NCI-H2107 treated with DMSO at 0.1 percent for 48 hours (cell line): ENCODE measurements around the gene KCNQ2.

Source experiments
- DNase-seq: peaks from one replicate; lab custom pipeline; 2025; ENCODE audit not compliant: unreplicated experiment; lab: John Stamatoyannopoulos, UW

The KCNQ2 gene

DNA sequence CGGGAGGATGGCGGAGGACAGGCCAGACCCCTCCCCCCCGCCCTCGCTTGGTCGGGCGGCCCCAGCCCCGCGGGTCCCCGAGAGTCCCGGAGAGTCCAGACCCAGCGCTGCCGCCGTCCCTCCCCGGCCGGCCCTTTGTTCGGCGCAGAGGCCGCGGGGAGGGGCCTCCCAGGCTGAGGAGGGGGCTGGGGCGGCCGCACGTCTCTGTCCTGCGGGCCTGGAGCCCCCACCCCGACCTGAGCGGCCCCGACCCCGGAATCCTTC lies 806 bp downstream of the KCNQ2 start:
- DNase-seq, result no peak

DNA sequence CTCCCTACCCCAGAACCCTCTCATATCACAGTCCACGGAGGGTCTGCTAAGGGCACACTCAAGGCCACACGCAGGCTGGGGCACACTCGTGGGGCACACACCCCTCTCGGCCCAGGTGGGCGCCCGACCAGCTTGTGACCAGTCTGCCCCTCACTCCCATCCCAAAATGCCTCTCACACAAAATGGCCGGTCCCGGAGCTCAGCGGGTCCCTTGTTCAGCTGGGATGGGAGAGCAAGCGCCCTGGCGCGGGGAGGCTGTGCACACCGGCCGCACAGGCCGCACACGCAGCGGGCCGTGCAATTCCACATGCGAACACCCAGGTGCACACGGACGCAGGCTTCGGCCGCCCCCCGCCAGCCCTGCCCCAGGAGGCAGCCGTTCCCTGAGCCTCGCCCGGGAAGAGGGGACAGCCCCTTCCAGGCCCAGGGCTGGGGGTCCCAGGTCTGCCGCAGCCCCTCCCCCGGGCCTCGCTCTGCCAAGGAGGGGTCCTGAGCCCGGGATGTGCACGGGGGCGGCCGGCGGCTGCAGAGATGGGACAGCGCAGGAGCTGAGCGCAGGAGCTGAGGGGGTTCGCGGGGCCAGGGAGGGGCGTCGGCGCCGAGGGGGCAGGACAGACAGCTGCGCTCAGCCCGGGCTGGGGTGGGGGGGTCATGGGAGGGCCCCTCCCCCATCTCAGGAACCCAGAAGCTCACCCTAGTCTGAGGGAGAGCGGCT lies 1.3 kb downstream of the KCNQ2 start:
- DNase-seq, result no peak

- DNase-seq, result no peak
Observed at GRCh38 chr20:63470410-63470809, 2.0 kb downstream of the KCNQ2 start.

- no peak for DNase-seq
Observed at GRCh38 chr20:63469713-63470101, 2.7 kb downstream of the KCNQ2 start.

DNA sequence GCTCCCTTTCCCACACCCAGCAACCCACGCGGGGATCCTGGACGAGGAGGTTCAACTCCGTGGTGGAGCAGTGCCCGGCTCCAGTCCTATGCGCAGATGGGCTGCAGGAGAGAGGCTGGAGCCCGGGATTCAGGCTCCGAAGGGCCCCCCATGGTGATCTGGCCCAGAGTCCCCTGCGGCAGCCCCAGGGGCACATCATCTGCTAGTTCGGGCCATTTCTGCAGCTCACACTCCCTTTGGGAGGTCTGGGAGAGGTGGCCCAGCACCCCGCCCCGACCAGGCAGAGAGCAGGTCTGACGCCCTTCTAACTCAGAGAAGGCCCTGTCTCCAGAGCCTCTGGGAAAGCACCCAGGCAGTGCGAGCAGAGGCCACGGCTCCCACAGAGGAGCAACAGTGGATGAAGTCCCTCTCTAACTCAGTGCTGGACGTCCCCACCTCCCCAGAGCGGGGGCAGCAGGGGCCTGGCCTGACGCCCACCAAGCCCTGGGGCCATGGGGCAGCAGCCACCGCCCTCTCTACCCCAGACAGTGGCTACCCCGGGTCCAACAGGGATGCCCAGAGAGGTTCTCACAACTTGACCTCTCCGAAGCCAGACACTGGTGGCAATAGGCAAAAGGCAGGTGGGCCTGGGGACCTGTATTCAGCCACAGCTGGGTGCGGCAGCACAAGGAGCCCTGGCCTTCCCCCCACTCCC lies 3.3 kb downstream of the KCNQ2 start:
- DNase-seq, result no peak

DNA sequence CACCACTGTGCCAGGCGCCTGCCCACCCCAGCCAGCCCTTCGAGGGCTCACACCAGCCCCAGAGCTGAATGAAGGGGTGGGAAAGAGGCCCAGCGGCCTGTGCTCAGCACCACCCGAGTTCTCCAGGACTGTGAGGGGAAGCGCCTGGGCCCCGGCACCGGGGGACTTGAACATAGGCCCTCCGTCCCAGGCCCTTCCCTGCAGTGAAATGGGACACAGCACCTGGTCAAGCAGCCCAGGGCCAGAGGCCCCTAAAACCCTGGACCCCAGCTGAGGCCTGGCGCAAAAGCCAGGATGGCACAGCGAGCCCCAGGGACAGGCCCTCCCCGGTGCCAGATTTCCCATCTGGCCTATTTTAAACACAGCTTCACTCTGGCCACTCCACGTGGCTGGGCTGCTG lies 4.0 kb downstream of the KCNQ2 start:
- no peak for DNase-seq

DNA sequence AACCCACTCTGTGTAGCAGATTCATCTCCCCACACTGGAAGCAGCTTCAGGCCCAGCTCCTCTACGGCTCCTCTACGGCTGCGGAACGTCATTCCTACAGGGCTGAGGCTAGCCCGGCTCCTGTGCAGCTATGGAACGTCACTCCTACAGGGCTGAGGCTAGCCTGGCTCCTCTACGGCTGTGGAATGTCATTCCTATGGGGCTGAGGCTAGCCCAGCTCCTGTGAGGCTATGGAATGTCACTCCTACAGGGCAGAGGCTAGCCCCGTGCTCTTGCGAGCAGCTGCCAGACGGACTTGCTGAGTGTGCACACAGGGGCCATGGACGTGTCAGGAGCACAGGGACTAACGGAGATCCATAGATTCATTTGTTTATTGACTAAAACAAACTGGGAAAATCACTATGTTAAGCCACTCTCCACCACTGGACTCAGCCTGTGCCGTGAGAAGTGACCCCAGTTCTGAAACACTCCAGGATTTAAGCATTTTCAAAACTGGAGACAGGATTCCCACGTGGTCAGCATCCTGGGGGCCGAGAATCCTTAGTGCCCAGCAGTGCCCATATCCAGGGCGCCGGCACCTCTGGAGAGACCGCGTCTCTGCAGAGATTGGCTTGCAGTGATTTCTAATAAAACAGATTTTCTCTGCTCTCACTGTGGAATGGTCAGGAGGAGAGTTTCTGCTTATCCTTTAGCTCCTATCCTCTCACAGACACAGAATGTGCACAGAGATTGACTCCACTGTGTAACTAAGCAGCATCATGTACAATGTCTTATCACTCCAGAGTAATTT lies 5.0 kb downstream of the KCNQ2 start:
- no peak for DNase-seq

DNA sequence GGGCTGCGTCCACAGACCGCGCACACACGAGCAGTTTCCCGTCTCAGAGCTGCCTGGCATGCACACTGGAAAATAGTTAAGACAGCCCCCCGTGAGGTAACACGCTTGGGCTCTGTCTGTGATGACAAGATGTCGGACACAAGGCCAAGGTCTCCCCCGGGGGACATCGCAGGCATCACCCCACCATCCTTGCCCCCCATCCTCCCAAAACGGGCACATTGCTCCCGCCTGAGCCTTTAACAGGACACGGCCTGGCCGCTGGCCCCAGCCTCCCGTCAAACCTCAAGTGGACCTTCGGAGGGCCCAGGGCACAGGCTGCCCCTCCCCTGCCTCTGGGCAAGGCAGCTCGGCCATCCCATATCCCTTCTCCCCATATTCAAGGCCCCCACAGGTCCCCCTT lies 5.6 kb downstream of the KCNQ2 start:
- DNase-seq, result no peak

DNA sequence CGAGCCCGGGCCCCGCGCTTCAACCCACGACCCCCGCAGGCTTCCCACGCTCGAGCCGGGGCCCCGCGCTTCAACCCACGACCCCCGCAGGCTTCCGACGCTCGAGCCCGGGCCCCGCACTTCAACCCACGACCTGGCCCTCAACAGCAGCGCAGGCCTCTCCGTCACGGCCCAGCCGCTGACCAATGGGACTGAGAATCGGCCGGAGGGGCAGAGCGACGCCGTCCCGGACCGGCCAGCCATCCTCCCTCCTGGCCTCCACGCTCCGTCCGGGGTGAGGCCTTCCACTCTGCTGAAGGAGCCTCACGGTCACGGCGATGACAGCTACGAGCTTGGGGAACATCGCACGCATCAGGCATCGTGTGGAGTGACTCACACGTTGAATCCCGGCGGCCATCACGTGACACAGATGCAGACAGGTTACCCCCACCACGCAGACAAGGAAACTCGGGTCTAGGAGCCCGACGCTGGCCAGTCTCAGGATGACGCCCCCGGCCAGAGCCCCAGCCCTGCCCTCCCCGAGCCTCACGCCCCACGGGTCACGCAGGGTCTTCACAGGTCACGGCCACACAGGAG lies 6.1 kb downstream of the KCNQ2 start:
- no peak for DNase-seq

DNA sequence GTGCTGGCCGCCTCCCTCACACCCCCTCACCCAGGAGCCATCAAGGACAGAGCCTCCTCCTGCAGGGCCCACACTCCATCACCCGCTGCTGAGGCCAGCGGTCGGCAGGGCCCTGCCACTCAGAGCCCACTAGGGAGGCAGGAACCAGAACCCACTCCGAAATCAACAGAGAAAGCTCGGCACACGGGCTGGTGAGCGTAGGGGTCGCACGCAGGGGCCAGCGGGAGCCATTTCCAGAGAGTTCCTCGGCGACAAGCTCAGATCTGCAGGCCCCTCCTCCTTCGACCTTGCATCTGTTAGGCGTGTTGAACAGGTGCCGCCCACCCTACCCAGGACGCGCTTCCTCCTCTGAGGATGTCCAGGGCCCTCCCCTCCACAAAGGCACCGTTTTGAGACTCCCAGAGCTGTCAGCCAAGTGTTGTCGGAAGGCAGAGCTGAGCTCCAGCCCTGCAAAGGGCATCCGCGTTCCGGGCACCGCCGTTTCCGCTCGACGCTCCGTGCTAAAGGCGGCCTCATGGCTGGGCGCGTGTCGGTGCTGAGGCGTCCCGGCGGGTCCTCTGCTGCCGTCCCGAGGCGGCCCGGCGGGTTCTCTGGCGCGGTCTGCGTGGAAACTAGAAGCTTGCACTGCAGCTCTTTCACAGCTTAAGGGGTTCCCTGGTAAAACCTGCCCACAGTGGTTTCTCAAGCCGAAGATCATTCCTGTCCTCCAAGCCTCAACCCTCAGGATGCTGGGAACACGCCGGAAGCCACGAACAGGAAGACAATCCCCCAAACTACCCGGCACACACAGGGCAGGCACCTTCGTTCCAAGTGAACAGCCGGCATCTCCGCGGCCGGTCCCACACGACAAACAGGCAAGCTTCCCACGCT lies 6.8 kb downstream of the KCNQ2 start:
- DNase-seq, result no peak

- DNase-seq, result no peak
Observed at GRCh38 chr20:63464289-63464635, 8.2 kb downstream of the KCNQ2 start.

- no peak for DNase-seq
Observed at GRCh38 chr20:63463400-63464288, 8.8 kb downstream of the KCNQ2 start.

DNA sequence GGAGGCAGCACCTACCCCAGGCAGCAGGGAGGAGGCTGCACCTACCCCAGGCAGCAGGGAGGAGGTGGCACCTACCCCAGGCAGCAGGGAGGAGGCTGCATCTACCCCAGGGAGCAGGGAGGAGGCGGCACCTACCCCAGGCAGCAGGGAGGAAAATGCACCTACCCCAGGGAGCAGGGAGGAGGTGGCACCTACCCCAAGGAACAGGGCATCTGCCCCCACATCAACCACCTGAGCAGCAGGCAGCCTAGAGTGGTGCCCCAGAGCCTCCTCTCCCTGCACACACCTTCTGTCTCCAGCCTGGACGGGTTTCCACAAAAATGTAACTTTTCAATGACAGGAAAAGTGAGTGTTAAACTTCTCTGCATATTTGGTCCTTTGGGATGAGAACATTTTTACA lies 10.2 kb downstream of the KCNQ2 start:
- no peak for DNase-seq

- DNase-seq, result no peak
Observed at GRCh38 chr20:63461104-63461763, 11.2 kb downstream of the KCNQ2 start.

- no peak for DNase-seq
Observed at GRCh38 chr20:63459070-63459380, 13.4 kb downstream of the KCNQ2 start.

GRCh38 chr20:63458170-63459069 lies 14.0 kb downstream of the KCNQ2 start:
- DNase-seq, result no peak

- DNase-seq, result peak; percentile 74
Observed at GRCh38 chr20:63457737-63458136, 14.7 kb downstream of the KCNQ2 start.

DNA sequence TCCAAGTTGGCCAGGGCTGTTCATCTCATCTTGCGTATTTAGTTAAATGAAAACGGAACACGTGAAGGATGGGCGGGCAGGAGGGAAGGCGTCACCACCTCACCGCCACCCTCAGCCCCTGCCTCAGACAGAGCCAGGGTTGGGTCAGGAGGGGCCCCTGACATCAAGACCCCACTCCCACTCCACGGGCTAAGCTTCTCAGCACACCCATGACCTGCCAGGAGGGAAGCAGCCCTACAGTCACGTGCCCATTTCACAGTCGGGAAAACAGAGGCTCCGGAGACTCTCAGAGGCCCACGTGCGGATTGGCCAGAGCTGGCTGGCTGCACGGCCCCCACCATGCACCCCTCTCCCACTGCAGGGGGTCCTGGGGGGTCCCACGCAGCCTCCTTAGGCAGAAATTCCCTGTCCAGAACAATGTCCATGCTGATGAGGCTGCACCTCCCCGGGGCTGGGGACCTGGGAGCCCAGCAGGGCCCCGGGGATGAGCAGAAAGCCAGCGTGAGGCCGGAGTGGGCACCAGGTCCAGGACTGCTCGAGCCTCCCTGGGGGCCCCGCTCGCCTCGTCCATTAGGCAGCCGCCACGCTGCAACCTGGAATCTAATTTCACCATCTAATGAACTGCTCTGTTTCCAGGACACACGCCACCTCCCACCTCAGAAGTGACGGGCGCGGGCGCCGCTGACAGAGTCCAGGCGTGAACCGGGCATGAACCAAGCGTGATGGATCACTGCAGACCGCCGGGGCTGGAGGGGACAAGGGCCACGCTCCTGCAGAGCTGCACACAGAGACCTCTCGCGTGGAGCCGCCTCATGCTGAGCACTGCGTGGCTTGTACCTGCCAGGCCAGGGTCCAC lies 15.8 kb downstream of the KCNQ2 start:
- peak; percentile 30 for DNase-seq
